Esophagus squamous epithelium (tissue), 4 donors: ENCODE results near the gene NME7.

Experiments
- POLR2A ChIP-seq, 4 donors: fragments of 450-650 bp; IDR thresholded peaks; one replicate each; pipeline ENCODE4 v1.6.1; 2017; ENCODE audit warnings: antibody characterized with exemption in 4 of 4, mild to moderate bottlenecking in 4 of 4, moderate library complexity in 3 of 4
- TF ChIP-seq, protein P1 (sequence below), 6 experiments: fragments of 450-650 bp in 4 of 6; fragments of 200-600 bp in 2 of 6; sonication (generic) in 2 of 6; IDR thresholded peaks; one replicate each; pipeline ENCODE4 v1.5.1; 2016 to 2019; ENCODE audit warnings: antibody characterized with exemption in 6 of 6, mild to moderate bottlenecking in 4 of 6, moderate library complexity in 4 of 6

DNA sequence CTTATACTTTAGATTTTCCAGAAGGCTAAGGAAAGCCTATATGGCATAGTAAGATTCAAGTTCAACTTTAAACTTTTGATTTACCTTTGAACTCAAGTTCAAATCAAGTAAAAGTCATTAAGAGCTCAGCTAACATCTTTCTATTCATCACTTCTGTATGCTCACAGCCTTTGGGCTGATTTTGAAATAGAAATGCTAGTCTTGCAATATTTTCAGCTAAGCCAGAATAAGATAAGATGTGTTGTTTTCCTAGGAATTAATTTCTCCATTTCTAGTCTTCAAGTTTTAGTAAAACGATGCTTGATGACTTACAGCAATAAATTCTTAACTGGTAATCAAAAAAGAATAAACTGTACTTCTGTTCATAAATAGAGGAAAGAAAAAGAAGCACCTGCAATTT is 225.5 kb downstream of the NME7 start:
- TF ChIP-seq, protein P1, sequence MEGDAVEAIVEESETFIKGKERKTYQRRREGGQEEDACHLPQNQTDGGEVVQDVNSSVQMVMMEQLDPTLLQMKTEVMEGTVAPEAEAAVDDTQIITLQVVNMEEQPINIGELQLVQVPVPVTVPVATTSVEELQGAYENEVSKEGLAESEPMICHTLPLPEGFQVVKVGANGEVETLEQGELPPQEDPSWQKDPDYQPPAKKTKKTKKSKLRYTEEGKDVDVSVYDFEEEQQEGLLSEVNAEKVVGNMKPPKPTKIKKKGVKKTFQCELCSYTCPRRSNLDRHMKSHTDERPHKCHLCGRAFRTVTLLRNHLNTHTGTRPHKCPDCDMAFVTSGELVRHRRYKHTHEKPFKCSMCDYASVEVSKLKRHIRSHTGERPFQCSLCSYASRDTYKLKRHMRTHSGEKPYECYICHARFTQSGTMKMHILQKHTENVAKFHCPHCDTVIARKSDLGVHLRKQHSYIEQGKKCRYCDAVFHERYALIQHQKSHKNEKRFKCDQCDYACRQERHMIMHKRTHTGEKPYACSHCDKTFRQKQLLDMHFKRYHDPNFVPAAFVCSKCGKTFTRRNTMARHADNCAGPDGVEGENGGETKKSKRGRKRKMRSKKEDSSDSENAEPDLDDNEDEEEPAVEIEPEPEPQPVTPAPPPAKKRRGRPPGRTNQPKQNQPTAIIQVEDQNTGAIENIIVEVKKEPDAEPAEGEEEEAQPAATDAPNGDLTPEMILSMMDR (IDR thresholded peaks at IDR 0.05), result no peak
- no peak for TF ChIP-seq POLR2A (IDR thresholded peaks at IDR 0.05)
